K562 (cell line): ENCODE measurements around the gene EOMES. TPM values are rescaled to one million over a fixed set of nuclear protein-coding genes. Genes with fewer than 3 reads are reported as not detected.

Experiments
- IRF2 ChIP-seq: sonication (generic); formaldehyde crosslinking; IDR thresholded peaks from 2 replicates; pipeline ENCODE4 v1.8.1; 2022; ENCODE audit warnings: mild to moderate bottlenecking, missing genetic modification reagents
- KDM5B ChIP-seq: fragments of 200-600 bp; sonication (generic); IDR thresholded peaks from 2 replicates; pipeline ENCODE4 v1.6.1; 2012; ENCODE audit warnings: low read depth, mild to moderate bottlenecking, moderate library complexity, low read length, control low read depth, inconsistent platforms; ENCODE audit not compliant: insufficient replicate concordance
- RAD51 ChIP-seq: fragments of 450-650 bp; IDR thresholded peaks from 2 replicates; pipeline ENCODE4 v1.7.1; 2016; ENCODE audit warnings: low read depth, mild to moderate bottlenecking, borderline replicate concordance
- SRSF7 ChIP-seq: fragments of 200-400 bp; formaldehyde crosslinking; optimal IDR thresholded peaks from 2 replicates; pipeline ENCODE3; 2017; ENCODE audit warnings: mild to moderate bottlenecking, low read depth, low read length
- polyA plus RNA-seq, 8 experiments: library from polyadenylated mRNA; depleted of rRNA in 4 of 8; stranded (reverse) in 5 of 8; unstranded in 3 of 8; fragments of >200 nt; fragmentation: Nextera tagmentation in 2 of 8; fragmentation: Illumina TruSeq in 1 of 8; extraction: Ambion mirVana in 2 of 8; extraction: Trizol in 1 of 8; gene quantifications; 2 replicates each; pipeline versions ENCODE4 v1.2.1 to v1.2.3, GENCODE V29; 2011 to 2014; ENCODE audit warnings: inconsistent platforms in 1 of 8, missing spikeins in 1 of 8
- total RNA-seq, 7 experiments: library from RNA; depleted of rRNA in 6 of 7; stranded (reverse); fragments of >200 nt in 6 of 7; fragmentation: Illumina TruSeq in 2 of 7; extraction: Trizol in 2 of 7; gene quantifications; 2 replicates each; pipeline versions ENCODE4 v1.2.1 to v1.2.3, GENCODE V29; 2011 to 2021; ENCODE audit warnings: low replicate concordance in 1 of 7
- TF ChIP-seq, protein P1 (sequence below), 2 experiments: fragments of 450-650 bp; formaldehyde crosslinking in 1 of 2; IDR thresholded peaks; 2 replicates each; pipeline versions ENCODE4 v1.4.0 to v1.6.1; 2014 to 2020; ENCODE audit warnings: mild to moderate bottlenecking in 2 of 2, borderline replicate concordance in 1 of 2, low read depth in 1 of 2
- TF ChIP-seq, protein P2 (sequence below): fragments of 250-450 bp; sonication (Bioruptor Pico); IDR thresholded peaks from 2 replicates; pipeline ENCODE4 v1.4.0; 2020; ENCODE audit warnings: mild to moderate bottlenecking, moderate library complexity, borderline replicate concordance

The EOMES gene
- total and polyA plus RNA-seq, 9 of the 15 experiments (the other 6 are each of a cell fraction or from before 2014, with no cell fraction given) = 0.07 TPM; not detected in 8

DNA sequence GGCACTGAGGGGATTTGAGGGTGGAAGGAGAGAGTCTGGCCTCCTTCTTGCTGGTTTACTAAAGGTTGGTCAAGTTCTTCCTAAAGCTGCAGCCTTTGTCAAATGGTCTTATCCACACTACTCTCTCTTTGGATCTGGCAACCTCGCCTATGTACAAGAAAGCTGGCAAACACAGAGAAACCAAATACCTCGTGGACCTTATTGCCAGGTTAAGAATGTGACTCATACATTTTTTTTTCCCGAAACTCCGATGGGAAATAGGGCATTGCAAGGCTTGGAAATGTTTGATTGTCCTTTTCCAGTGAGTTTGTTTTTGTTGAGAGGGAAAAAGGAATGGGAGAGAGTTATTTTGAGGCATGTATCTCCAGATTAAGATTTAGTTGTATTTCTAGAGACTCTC lies 13.9 kb downstream of the EOMES start (continued):
- TF ChIP-seq, protein P1, sequence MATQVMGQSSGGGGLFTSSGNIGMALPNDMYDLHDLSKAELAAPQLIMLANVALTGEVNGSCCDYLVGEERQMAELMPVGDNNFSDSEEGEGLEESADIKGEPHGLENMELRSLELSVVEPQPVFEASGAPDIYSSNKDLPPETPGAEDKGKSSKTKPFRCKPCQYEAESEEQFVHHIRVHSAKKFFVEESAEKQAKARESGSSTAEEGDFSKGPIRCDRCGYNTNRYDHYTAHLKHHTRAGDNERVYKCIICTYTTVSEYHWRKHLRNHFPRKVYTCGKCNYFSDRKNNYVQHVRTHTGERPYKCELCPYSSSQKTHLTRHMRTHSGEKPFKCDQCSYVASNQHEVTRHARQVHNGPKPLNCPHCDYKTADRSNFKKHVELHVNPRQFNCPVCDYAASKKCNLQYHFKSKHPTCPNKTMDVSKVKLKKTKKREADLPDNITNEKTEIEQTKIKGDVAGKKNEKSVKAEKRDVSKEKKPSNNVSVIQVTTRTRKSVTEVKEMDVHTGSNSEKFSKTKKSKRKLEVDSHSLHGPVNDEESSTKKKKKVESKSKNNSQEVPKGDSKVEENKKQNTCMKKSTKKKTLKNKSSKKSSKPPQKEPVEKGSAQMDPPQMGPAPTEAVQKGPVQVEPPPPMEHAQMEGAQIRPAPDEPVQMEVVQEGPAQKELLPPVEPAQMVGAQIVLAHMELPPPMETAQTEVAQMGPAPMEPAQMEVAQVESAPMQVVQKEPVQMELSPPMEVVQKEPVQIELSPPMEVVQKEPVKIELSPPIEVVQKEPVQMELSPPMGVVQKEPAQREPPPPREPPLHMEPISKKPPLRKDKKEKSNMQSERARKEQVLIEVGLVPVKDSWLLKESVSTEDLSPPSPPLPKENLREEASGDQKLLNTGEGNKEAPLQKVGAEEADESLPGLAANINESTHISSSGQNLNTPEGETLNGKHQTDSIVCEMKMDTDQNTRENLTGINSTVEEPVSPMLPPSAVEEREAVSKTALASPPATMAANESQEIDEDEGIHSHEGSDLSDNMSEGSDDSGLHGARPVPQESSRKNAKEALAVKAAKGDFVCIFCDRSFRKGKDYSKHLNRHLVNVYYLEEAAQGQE (IDR thresholded peaks at IDR 0.05; ENCODE audit: borderline replicate concordance) = no peak
- TF ChIP-seq, protein P1 (CRISPR knock-in tag; IDR thresholded peaks at IDR 0.05; ENCODE audit: low read depth) = no peak
- TF ChIP-seq RAD51 = no peak
- no peak for TF ChIP-seq KDM5B
- TF ChIP-seq, protein P2, sequence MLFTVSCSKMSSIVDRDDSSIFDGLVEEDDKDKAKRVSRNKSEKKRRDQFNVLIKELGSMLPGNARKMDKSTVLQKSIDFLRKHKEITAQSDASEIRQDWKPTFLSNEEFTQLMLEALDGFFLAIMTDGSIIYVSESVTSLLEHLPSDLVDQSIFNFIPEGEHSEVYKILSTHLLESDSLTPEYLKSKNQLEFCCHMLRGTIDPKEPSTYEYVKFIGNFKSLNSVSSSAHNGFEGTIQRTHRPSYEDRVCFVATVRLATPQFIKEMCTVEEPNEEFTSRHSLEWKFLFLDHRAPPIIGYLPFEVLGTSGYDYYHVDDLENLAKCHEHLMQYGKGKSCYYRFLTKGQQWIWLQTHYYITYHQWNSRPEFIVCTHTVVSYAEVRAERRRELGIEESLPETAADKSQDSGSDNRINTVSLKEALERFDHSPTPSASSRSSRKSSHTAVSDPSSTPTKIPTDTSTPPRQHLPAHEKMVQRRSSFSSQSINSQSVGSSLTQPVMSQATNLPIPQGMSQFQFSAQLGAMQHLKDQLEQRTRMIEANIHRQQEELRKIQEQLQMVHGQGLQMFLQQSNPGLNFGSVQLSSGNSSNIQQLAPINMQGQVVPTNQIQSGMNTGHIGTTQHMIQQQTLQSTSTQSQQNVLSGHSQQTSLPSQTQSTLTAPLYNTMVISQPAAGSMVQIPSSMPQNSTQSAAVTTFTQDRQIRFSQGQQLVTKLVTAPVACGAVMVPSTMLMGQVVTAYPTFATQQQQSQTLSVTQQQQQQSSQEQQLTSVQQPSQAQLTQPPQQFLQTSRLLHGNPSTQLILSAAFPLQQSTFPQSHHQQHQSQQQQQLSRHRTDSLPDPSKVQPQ (CRISPR knock-in tag) = no peak
- TF ChIP-seq SRSF7 = no peak
- no peak for TF ChIP-seq IRF2 (CRISPR knock-in tag)
